SH-SY5Y (cell line): ENCODE results near the gene CCDC78.

Source experiments
- GATA2 ChIP-seq: IDR thresholded peaks from 2 replicates; pipeline ENCODE4 v1.6.1; 2011; ENCODE audit warnings: mild to moderate bottlenecking, low read depth, low read length
- GATA3 ChIP-seq: IDR thresholded peaks from 2 replicates; pipeline ENCODE4 v1.6.1; 2011; ENCODE audit warnings: low read depth, mild to moderate bottlenecking, low read length, moderate library complexity

DNA sequence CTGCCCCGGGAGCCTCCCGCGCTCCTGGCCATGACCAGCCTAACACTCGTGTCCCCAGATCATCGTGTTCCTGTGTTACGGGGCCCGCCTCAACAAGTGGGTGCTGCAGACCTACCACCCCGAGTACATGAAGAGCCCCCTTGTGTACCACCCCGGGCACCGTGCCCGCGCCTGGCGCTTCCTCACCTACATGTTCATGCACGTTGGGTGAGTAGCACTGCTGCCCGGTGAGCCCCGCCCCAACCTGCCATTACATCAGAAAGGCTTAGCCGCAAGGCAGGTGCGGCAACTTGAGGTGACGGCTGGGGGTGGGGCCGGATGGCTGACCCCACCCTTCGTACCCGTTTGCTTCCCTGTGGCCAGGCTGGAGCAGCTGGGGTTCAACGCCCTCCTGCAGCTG, 49.3 kb downstream of the CCDC78 start:
- no peak for TF ChIP-seq GATA3
- TF ChIP-seq GATA2, result no peak
